Measurements from ENCODE around the gene ZC3H12D. TPM values are rescaled to one million over a fixed set of nuclear protein-coding genes. Genes with fewer than 3 reads are reported as not detected.

ZC3H12D gene
- total RNA-seq, 4 donors from 2014 or later: 0.78 to 1.4 (median 0.99) TPM

DNA sequence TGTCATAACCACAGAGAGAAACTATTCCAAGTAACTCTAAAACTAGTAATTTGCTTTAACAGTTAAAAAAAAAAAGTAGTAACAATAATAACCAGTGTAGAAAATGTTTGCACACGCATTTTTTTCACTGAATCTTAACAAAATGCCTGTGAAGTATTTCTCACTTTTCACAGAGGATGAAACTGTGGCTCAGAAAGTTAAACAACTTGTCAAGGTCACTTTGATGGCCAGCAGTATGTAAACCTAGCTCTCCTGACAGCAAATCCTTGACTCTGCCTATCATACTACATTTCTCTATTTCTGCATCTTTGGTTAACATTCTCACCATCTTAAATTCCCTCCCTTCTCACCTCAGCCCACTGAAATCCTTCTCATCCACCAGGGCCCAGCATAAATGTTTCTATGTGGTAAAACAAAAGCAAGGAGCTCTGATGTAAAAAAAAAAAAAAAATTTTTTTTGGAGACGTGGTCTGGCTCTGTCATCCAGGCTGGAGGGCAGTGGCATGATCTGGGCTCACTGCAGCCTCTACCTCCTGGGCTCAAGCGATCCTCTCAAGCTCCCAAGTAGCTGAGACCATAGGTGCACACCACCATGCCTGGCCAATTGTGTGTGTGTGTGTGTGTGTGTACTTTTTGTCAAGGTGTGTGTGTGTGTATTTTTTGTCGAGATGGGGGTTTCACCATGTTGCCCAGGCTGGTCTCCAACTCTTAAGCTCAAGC, 26.1 kb upstream of the ZC3H12D start:
- Histone ChIP-seq H3K27ac (no peak overlapping the region), H3K4me3 (replicated peaks in 1 of 3) (no peak overlapping the region), H3K4me1 (no peaks in the 10 kb centered on the region), H3K27me3 (no peaks in the 10 kb centered on the region), H3K36me3 (no peaks in the 10 kb centered on the region), H3K9me3 (no peaks in the 10 kb centered on the region)
- no peak for DNase-seq
- 89 to 90% methylated on average over 4 of the region's 4 CpGs for WGBS, 2 donors
- intact Hi-C loops (cut with DNase I): loop anchor here (10.0 kb wide), 1 partner anchor 476 kb away; no protein-coding TSS in a partner anchor
- TF ChIP-seq POLR2A (IDR thresholded peaks at IDR 0.05): no peak
- TF ChIP-seq, protein P1, sequence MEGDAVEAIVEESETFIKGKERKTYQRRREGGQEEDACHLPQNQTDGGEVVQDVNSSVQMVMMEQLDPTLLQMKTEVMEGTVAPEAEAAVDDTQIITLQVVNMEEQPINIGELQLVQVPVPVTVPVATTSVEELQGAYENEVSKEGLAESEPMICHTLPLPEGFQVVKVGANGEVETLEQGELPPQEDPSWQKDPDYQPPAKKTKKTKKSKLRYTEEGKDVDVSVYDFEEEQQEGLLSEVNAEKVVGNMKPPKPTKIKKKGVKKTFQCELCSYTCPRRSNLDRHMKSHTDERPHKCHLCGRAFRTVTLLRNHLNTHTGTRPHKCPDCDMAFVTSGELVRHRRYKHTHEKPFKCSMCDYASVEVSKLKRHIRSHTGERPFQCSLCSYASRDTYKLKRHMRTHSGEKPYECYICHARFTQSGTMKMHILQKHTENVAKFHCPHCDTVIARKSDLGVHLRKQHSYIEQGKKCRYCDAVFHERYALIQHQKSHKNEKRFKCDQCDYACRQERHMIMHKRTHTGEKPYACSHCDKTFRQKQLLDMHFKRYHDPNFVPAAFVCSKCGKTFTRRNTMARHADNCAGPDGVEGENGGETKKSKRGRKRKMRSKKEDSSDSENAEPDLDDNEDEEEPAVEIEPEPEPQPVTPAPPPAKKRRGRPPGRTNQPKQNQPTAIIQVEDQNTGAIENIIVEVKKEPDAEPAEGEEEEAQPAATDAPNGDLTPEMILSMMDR (IDR thresholded peaks at IDR 0.05): no peak

DNA sequence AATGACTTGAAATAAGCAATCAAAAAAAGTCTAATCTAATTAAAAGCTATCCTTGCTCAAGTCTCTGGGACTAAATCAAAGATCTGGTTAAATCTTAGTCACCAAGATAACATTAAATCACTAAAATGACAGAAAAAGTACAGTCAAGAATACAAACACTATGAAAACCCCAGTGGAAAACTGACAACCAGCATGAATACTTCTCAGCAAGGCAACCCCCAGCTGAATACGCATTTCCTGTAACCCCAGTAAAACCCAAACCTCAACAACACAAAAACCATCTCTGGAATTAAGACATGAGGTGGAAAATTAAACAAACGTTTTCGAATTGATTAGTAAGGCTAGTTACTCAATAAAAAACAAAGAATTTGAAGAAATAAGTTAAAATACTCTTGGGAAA, 23.7 kb upstream of the ZC3H12D start:
- no peak overlapping the region for H3K27ac ChIP-seq
- H3K4me1 ChIP-seq: no peaks in the 10 kb centered on the region
- WGBS, 2 donors: 78 to 80% methylated on average over 3 of the region's 3 CpGs
- intact Hi-C loops (cut with DNase I): no loop called here
- H3K36me3 ChIP-seq: no peaks in the 10 kb centered on the region
- H3K9me3 ChIP-seq: no peaks in the 10 kb centered on the region
- TF ChIP-seq, protein P1 (IDR thresholded peaks at IDR 0.05): no peak
- TF ChIP-seq POLR2A (IDR thresholded peaks at IDR 0.05): no peak
- DNase-seq: no peak
- H3K4me3 ChIP-seq (replicated peaks in 1 of 3): no peak overlapping the region
- H3K27me3 ChIP-seq: no peaks in the 10 kb centered on the region

DNA sequence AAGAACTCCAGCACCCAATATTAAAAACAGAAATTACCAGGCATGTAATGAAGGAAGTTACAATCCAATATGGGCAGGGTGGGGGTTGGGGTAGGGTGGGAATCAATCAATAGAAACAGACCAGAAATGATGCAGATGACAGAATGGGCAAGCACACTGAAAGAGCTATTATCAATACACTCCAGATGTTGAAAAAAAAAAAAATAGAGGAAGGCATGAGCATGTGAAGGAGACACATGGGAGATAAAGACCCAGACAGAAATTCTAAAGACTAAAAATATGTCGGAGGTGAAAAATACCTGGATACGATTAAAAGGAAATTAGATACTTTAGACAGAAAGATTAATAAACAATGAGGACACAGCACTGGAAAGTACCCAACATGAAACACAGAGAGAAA, 19.1 kb upstream of the ZC3H12D start:
- no peaks in the 10 kb centered on the region for H3K9me3 ChIP-seq
- intact Hi-C loops (cut with DNase I): no loop called here
- 88% methylated on average over 2 of the region's 2 CpGs for WGBS, 2 donors

DNA sequence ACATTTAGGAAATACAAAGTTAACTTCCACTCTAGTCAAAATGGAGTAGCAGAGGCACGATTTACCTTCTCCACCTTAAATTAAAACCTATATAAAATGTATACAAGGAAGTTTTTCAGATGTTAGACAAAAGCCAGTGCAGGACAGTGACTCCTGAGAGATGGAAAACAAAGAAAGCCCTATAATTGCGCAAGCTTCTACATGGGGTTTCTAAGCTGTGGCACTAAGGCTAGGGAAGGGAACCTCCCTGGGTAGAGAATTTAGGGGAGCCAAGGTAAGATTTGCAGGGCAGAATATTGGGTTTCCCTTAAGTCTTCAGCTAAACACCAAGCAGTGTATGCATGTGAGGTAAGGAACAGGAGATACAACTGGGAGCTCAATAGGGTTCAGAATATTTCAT, 18.5 kb upstream of the ZC3H12D start:
- DNase-seq: no peak
- no peaks in the 10 kb centered on the region for H3K4me1 ChIP-seq
- no peaks in the 10 kb centered on the region for H3K9me3 ChIP-seq
- no peaks in the 10 kb centered on the region for H3K36me3 ChIP-seq
- 97 to 98% methylated on average over 2 of the region's 2 CpGs for WGBS, 2 donors
- intact Hi-C loops (cut with DNase I): no loop called here
- H3K27ac ChIP-seq: no peak overlapping the region
- no peak overlapping the region for H3K4me3 ChIP-seq (replicated peaks in 1 of 3)
- TF ChIP-seq POLR2A (IDR thresholded peaks at IDR 0.05): no peak
- TF ChIP-seq, protein P1 (IDR thresholded peaks at IDR 0.05): no peak
- no peaks in the 10 kb centered on the region for H3K27me3 ChIP-seq

More for the DNA sequence above, 19.1 kb upstream of the ZC3H12D start:
- no peaks in the 10 kb centered on the region for H3K4me1 ChIP-seq
- H3K36me3 ChIP-seq: no peaks in the 10 kb centered on the region
- no peak overlapping the region for H3K27ac ChIP-seq
- TF ChIP-seq, protein P1 (IDR thresholded peaks at IDR 0.05): no peak
- TF ChIP-seq POLR2A (IDR thresholded peaks at IDR 0.05): no peak
- no peak overlapping the region for H3K4me3 ChIP-seq (replicated peaks in 1 of 3)
- H3K27me3 ChIP-seq: no peaks in the 10 kb centered on the region
- no peak for DNase-seq

DNA sequence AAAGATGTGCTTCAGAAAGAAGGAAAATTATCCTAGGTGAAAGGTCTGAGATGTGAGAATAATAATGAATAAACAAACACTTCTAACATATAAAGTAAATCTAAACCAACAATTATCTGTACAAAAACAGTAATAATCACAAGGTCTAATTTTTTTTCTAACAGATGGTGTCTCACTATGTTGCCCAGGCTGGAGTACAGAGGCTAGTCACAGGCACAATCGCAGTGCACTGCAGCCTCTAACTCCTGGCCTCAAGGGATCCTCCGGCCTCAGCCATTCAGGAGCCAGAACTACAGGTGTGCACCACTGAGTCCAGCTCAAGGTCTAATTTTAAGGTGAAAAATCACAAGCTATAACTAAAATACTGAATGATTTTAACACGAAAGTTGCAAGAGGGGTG, 17.0 kb upstream of the ZC3H12D start:
- intact Hi-C loops (cut with DNase I): no loop called here
- Histone ChIP-seq H3K27me3 (no peaks in the 10 kb centered on the region), H3K4me3 (replicated peaks in 1 of 3) (no peak overlapping the region), H3K27ac (no peak overlapping the region), H3K36me3 (no peaks in the 10 kb centered on the region), H3K9me3 (no peaks in the 10 kb centered on the region), H3K4me1 (no peaks in the 10 kb centered on the region)
- WGBS, 2 donors: 94 to 98% methylated on average over 3 of the region's 3 CpGs
- TF ChIP-seq, protein P1 (IDR thresholded peaks at IDR 0.05): no peak
- TF ChIP-seq POLR2A (IDR thresholded peaks at IDR 0.05): no peak
- no peak for DNase-seq

Data from thyroid gland (tissue), 4 donors.